SU-DHL-6 (cell line): ENCODE measurements around the gene TESPA1.

Source experiments
- H2AFZ ChIP-seq: fragments of 200-600 bp; sonication (generic); 2 replicates; pipeline ENCODE4 v1.6.1; 2014; ENCODE audit warnings: low read depth, mild to moderate bottlenecking, moderate library complexity, mixed read lengths, antibody characterized with exemption, low read length; ENCODE audit not compliant: severe bottlenecking
- H3F3A ChIP-seq: fragments of 200-600 bp; shearing (Covaris generic); 2 replicates; pipeline ENCODE4 v1.6.0; 2016; ENCODE audit warnings: antibody characterized with exemption, mild to moderate bottlenecking; ENCODE audit not compliant: insufficient read depth
- H3K27ac ChIP-seq: fragments of 200-600 bp; sonication (generic); 2 replicates; pipeline ENCODE4 v1.5.1; 2016; ENCODE audit warnings: low read depth, mild to moderate bottlenecking, low read length, moderate library complexity, mixed read lengths
- H3K27me3 ChIP-seq: fragments of 200-600 bp; sonication (generic), shearing (Covaris generic); 2 replicates; pipeline ENCODE4 v1.6.0; 2014; ENCODE audit warnings: mild to moderate bottlenecking, low read length
- H3K36me3 ChIP-seq: fragments of 200-600 bp; sonication (generic); 2 replicates; pipeline ENCODE4 v1.6.1; 2014; ENCODE audit warnings: mild to moderate bottlenecking, low read length, mixed read lengths
- H3K4me2 ChIP-seq: fragments of 300-600, 200-600 bp; shearing (Covaris generic), sonication (generic); 2 replicates; pipeline ENCODE4 v1.6.0; 2014; ENCODE audit warnings: low read length, low read depth, mild to moderate bottlenecking; ENCODE audit not compliant: poor library complexity, severe bottlenecking
- H3K4me3 ChIP-seq: fragments of 200-600 bp; sonication (generic); 2 replicates; pipeline ENCODE4 v1.5.1; 2014; ENCODE audit warnings: antibody characterized with exemption, low read length, mild to moderate bottlenecking, mixed read lengths; ENCODE audit not compliant: insufficient read depth, poor library complexity, severe bottlenecking
- H3K79me2 ChIP-seq: fragments of 200-600 bp; sonication (generic); 2 replicates; pipeline ENCODE4 v1.6.1; 2014; ENCODE audit warnings: mild to moderate bottlenecking, low read length, moderate library complexity; ENCODE audit not compliant: insufficient read depth
- H3K9ac ChIP-seq: fragments of 200-600 bp; sonication (generic); 2 replicates; pipeline ENCODE4 v1.7.0; 2014; ENCODE audit warnings: mild to moderate bottlenecking, low read length
- H3K9me2 ChIP-seq: fragments of 200-600 bp; sonication (generic); replicated peaks from 2 replicates; pipeline ENCODE4 v1.6.1; 2014; ENCODE audit warnings: low read length; ENCODE audit not compliant: insufficient read depth
- H3K9me3 ChIP-seq: fragments of 200-600 bp; sonication (generic); 2 replicates; pipeline ENCODE4 v1.6.1; 2014; ENCODE audit warnings: low read length, mixed read lengths; ENCODE audit not compliant: insufficient read depth
- H4K20me1 ChIP-seq: fragments of 200-600 bp; sonication (generic); 2 replicates; pipeline ENCODE4 v1.6.1; 2014; ENCODE audit warnings: low read depth, mild to moderate bottlenecking, antibody characterized with exemption, low read length, moderate library complexity, mixed read lengths
- CTCF ChIP-seq: fragments of 200-600 bp; sonication (generic); IDR thresholded peaks from one replicate; pipeline ENCODE4 v1.5.1; 2017; ENCODE audit warnings: antibody characterized with exemption, mild to moderate bottlenecking, low read length, moderate library complexity; ENCODE audit not compliant: insufficient read depth, poor library complexity, severe bottlenecking
- EZH2phosphoT487 ChIP-seq: fragments of 200-600 bp; sonication (generic), shearing (Covaris generic); conservative IDR thresholded peaks from 2 replicates; pipeline ENCODE4 v1.6.1; 2018; ENCODE audit warnings: mild to moderate bottlenecking, antibody characterized with exemption, low read length, moderate library complexity, mixed read lengths

TESPA1 gene

GRCh38 chr12:54977857-54978256, 6.7 kb downstream of the TESPA1 start:
- Histone ChIP-seq H4K20me1 (no peaks in the 10 kb centered on the region), H3K9me2 (no peaks in the 10 kb centered on the region), H3K9ac (no peak overlapping the region), H3K79me2 (no peaks in the 10 kb centered on the region), H2AFZ (no peak overlapping the region), H3F3A (no peaks in the 10 kb centered on the region), H3K36me3 (0 out of 2 replicates have a peak, but pooled peaks cover 3% of the 10 kb centered on the region), H3K4me2 (no peak overlapping the region), H3K27me3 (no peaks in the 10 kb centered on the region), H3K27ac (no peak overlapping the region), H3K9me3 (no peaks in the 10 kb centered on the region), H3K4me3 (no peak overlapping the region)
- TF ChIP-seq CTCF, result no peak

- Histone ChIP-seq H2AFZ (no peak overlapping the region), H3K36me3 (0 out of 2 replicates have a peak, but pooled peaks cover 10% of the 10 kb centered on the region), H3K9ac (no peak overlapping the region), H3K9me3 (no peaks in the 10 kb centered on the region), H3K9me2 (no peaks in the 10 kb centered on the region), H3K27me3 (no peaks in the 10 kb centered on the region), H3K4me2 (no peak overlapping the region), H4K20me1 (no peaks in the 10 kb centered on the region), H3K79me2 (no peaks in the 10 kb centered on the region), H3K27ac (no peak overlapping the region), H3F3A (no peaks in the 10 kb centered on the region), H3K4me3 (no peak overlapping the region)
- no peak for TF ChIP-seq CTCF
- TF ChIP-seq EZH2phosphoT487, result no peak
These were observed 7.4 kb downstream of the TESPA1 start for GRCh38 chr12:54977155-54977554.

- H3K79me2 ChIP-seq, result no peaks in the 10 kb centered on the region
- H3K4me3 ChIP-seq, result no peak overlapping the region
- H4K20me1 ChIP-seq, result no peaks in the 10 kb centered on the region
- no peak overlapping the region for H2AFZ ChIP-seq
- no peak overlapping the region for H3K4me2 ChIP-seq
- H3K9me2 ChIP-seq, result no peaks in the 10 kb centered on the region
- no peaks in the 10 kb centered on the region for H3K27me3 ChIP-seq
- no peak overlapping the region for H3K9ac ChIP-seq
- H3K36me3 ChIP-seq, result 0 out of 2 replicates have a peak, but pooled peaks cover 11% of the 10 kb centered on the region
- H3K27ac ChIP-seq, result no peak overlapping the region
- H3F3A ChIP-seq, result no peaks in the 10 kb centered on the region
- TF ChIP-seq EZH2phosphoT487, result no peak
- no peak for TF ChIP-seq CTCF
- H3K9me3 ChIP-seq, result no peaks in the 10 kb centered on the region
These were observed 8.7 kb downstream of the TESPA1 start for GRCh38 chr12:54975875-54976274.
